MM.1S (cell line): ENCODE results near the gene RELL1.

Experiments used
- DNase-seq: peaks from one replicate; pipeline ENCODE4 v3.0.0-alpha.2; 2015
- H2AFZ ChIP-seq: fragments of 300-600 bp; sonication (generic); 2 replicates; pipeline ENCODE4 v1.6.0; 2016; ENCODE audit warnings: antibody characterized with exemption, low read length
- H3F3A ChIP-seq: fragments of 300-600 bp; sonication (generic); 2 replicates; pipeline ENCODE4 v1.6.1; 2016; ENCODE audit warnings: mild to moderate bottlenecking, antibody characterized with exemption, low read length, moderate library complexity, mixed read lengths; ENCODE audit not compliant: insufficient read depth
- H3K27ac ChIP-seq: fragments of 300-600 bp; sonication (generic); 2 replicates; pipeline ENCODE4 v1.5.1; 2016; ENCODE audit warnings: mild to moderate bottlenecking, low read length
- H3K27me3 ChIP-seq: fragments of 300-600 bp; sonication (generic); replicated peaks from 2 replicates; pipeline ENCODE4 v1.6.0; 2016; ENCODE audit warnings: low read length; ENCODE audit not compliant: insufficient read depth
- H3K36me3 ChIP-seq: fragments of 300-600 bp; sonication (generic); replicated peaks from 2 replicates; pipeline ENCODE4 v1.6.1; 2016; ENCODE audit warnings: mild to moderate bottlenecking, low read length, mixed read lengths; ENCODE audit not compliant: insufficient read depth
- H3K4me1 ChIP-seq: fragments of 300-600 bp; sonication (generic); 2 replicates; pipeline ENCODE4 v1.6.1; 2016; ENCODE audit warnings: low read length, mixed read lengths
- H3K4me2 ChIP-seq: fragments of 300-600 bp; sonication (generic); 2 replicates; pipeline ENCODE4 v1.6.0; 2016; ENCODE audit warnings: low read depth, low read length
- H3K4me3 ChIP-seq: fragments of 300-600 bp; sonication (generic); 2 replicates; pipeline ENCODE4 v1.5.1; 2016; ENCODE audit warnings: low read length, mixed read lengths
- H3K79me2 ChIP-seq: fragments of 300-600 bp; sonication (generic); 2 replicates; pipeline ENCODE4 v1.6.1; 2016; ENCODE audit warnings: mixed run types, low read length, mixed read lengths
- H3K9ac ChIP-seq: fragments of 300-600 bp; sonication (generic); 2 replicates; pipeline ENCODE4 v1.6.1; 2016; ENCODE audit warnings: low read length, mixed read lengths
- H3K9me2 ChIP-seq: fragments of 300-600 bp; sonication (generic); replicated peaks from 2 replicates; pipeline ENCODE4 v1.6.1; 2016; ENCODE audit warnings: mild to moderate bottlenecking, low read length, mixed read lengths; ENCODE audit not compliant: insufficient read depth
- H3K9me3 ChIP-seq: fragments of 300-600 bp; sonication (generic); replicated peaks from 2 replicates; pipeline ENCODE4 v1.6.1; 2016; ENCODE audit warnings: mild to moderate bottlenecking, low read length, mixed read lengths; ENCODE audit not compliant: insufficient read depth
- H4K20me1 ChIP-seq: fragments of 300-600 bp; sonication (generic); 2 replicates; pipeline ENCODE4 v1.6.1; 2016; ENCODE audit warnings: mild to moderate bottlenecking, low read length, moderate library complexity, mixed read lengths; ENCODE audit not compliant: insufficient read depth
- EZH2 ChIP-seq: fragments of 300-600 bp; sonication (generic); optimal IDR thresholded peaks from 2 replicates; pipeline ENCODE3; 2017; ENCODE audit warnings: low read depth, mild to moderate bottlenecking, antibody characterized with exemption, low read length, mixed read lengths
- EZH2phosphoT487 ChIP-seq: fragments of 300-600 bp; sonication (generic); IDR thresholded peaks from 2 replicates; pipeline ENCODE4 v1.6.1; 2018; ENCODE audit warnings: antibody characterized with exemption, low read length
- TF ChIP-seq, protein P1 (sequence below): fragments of 300-600 bp; sonication (generic); IDR thresholded peaks from 2 replicates; pipeline ENCODE4 v1.5.1; 2016; ENCODE audit warnings: antibody characterized with exemption, low read length, mixed read lengths

RELL1 gene

DNA sequence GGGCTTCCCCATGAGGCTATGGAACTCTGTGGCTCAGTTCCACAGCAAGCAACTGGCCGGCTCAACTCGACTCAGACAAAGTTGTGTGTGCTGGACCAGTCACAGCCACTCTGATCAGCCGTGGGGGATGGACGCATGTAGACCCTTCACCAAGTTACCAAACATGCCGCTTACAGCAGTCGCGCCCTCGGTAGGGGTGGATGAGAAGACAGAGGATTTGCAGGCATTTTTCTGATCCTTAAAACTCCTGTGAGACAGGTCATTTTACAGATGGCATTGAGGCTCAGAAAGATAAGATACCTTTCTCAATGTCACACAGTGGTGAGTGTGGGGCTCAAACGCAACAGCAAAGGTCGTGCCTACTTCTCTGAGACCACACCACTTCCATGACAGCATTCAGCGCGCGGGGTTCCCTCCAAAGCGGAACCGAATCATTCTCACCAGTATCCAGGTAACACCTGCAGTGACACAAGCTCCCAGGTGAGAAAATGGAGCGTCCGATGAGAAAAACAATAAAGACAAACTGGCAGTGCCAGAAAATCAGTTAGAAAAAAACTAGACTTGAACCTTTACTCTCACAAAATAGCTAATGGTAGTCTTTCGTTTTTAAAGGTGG, 83.6 kb downstream of the RELL1 start:
- Histone ChIP-seq H3F3A (no peaks in the 10 kb centered on the region), H3K4me2 (no peak overlapping the region), H3K36me3 (no peaks in the 10 kb centered on the region), H4K20me1 (no peaks in the 10 kb centered on the region), H3K27ac (no peak overlapping the region), H3K9me2 (no peaks in the 10 kb centered on the region), H3K27me3 (no peaks in the 10 kb centered on the region), H3K9ac (no peak overlapping the region), H3K9me3 (no peaks in the 10 kb centered on the region), H2AFZ (no peak overlapping the region), H3K4me3 (no peak overlapping the region), H3K4me1 (no peaks in the 10 kb centered on the region), H3K79me2 (no peaks in the 10 kb centered on the region)
- TF ChIP-seq EZH2phosphoT487 (no peak), EZH2 (no peak)
- TF ChIP-seq, protein P1, sequence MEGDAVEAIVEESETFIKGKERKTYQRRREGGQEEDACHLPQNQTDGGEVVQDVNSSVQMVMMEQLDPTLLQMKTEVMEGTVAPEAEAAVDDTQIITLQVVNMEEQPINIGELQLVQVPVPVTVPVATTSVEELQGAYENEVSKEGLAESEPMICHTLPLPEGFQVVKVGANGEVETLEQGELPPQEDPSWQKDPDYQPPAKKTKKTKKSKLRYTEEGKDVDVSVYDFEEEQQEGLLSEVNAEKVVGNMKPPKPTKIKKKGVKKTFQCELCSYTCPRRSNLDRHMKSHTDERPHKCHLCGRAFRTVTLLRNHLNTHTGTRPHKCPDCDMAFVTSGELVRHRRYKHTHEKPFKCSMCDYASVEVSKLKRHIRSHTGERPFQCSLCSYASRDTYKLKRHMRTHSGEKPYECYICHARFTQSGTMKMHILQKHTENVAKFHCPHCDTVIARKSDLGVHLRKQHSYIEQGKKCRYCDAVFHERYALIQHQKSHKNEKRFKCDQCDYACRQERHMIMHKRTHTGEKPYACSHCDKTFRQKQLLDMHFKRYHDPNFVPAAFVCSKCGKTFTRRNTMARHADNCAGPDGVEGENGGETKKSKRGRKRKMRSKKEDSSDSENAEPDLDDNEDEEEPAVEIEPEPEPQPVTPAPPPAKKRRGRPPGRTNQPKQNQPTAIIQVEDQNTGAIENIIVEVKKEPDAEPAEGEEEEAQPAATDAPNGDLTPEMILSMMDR: no peak
- DNase-seq: no peak

DNA sequence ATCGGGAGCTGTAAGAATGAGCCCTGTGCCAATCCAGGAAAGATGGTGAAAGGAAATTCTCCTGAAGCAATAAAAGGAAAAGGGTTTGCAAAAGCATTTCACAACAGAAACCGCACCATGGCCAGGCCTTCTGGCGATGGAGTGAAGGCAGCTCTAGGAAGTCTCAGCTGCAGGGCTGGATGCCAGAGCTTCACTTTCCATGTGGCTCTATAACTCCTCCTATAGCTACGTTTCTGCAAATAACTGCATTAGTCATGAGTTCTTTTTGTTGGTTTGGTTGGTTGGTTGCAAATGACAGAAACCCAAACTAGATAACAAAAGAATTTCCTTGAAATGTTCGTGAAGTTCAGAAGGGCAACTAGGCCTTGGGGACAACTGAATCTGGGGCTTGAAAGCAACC, 84.6 kb downstream of the RELL1 start:
- no peak overlapping the region for H2AFZ ChIP-seq
- H3K9me3 ChIP-seq: no peaks in the 10 kb centered on the region
- no peaks in the 10 kb centered on the region for H3K79me2 ChIP-seq
- DNase-seq: no peak
- no peak overlapping the region for H3K9ac ChIP-seq
- TF ChIP-seq, protein P1: no peak
- TF ChIP-seq EZH2phosphoT487 (no peak), EZH2 (no peak)
- H3K4me3 ChIP-seq: no peak overlapping the region
- H3K36me3 ChIP-seq: no peaks in the 10 kb centered on the region
- no peak overlapping the region for H3K4me2 ChIP-seq
- no peaks in the 10 kb centered on the region for H3F3A ChIP-seq
- no peaks in the 10 kb centered on the region for H3K9me2 ChIP-seq
- no peaks in the 10 kb centered on the region for H4K20me1 ChIP-seq
- no peak overlapping the region for H3K27ac ChIP-seq
- H3K4me1 ChIP-seq: no peaks in the 10 kb centered on the region
- no peaks in the 10 kb centered on the region for H3K27me3 ChIP-seq

GRCh38 chr4:37599092-37599790, 86.9 kb downstream of the RELL1 start:
- Histone ChIP-seq H3K9ac (no peak overlapping the region), H3K9me2 (no peaks in the 10 kb centered on the region), H3F3A (no peaks in the 10 kb centered on the region), H3K4me1 (no peaks in the 10 kb centered on the region), H3K79me2 (no peaks in the 10 kb centered on the region), H3K27ac (no peak overlapping the region), H4K20me1 (no peaks in the 10 kb centered on the region), H3K36me3 (no peaks in the 10 kb centered on the region), H3K9me3 (no peaks in the 10 kb centered on the region), H3K27me3 (no peaks in the 10 kb centered on the region), H3K4me2 (no peak overlapping the region), H3K4me3 (no peak overlapping the region), H2AFZ (no peak overlapping the region)
- no peak for DNase-seq
- TF ChIP-seq EZH2phosphoT487: no peak
- no peak for TF ChIP-seq EZH2
- TF ChIP-seq, protein P1: no peak
